SK-N-SH treated with all-trans-retinoic acid at 6 μM for 48 hours (cell line): ENCODE data around the gene ARHGAP45.

Experiments
- ARNTL ChIP-seq: fragments of 450-650 bp; formaldehyde crosslinking; IDR thresholded peaks from 2 replicates; pipeline ENCODE4 v1.5.0; 2020; ENCODE audit warnings: low read depth, mild to moderate bottlenecking, moderate library complexity, borderline replicate concordance
- OSR1 ChIP-seq: fragments of 250-450 bp; sonication (Bioruptor Pico); IDR thresholded peaks from 2 replicates; pipeline ENCODE4 v1.8.0; 2022; ENCODE audit warnings: moderate library complexity, mild to moderate bottlenecking, inconsistent platforms
- PATZ1 ChIP-seq: fragments of 250-450 bp; sonication (Bioruptor Pico); IDR thresholded peaks from 2 replicates; pipeline ENCODE4 v1.8.0; 2020; ENCODE audit warnings: mild to moderate bottlenecking, moderate library complexity, borderline replicate concordance
- PPARA ChIP-seq: fragments of 250-450 bp; sonication (Bioruptor Pico); IDR thresholded peaks from 2 replicates; pipeline ENCODE4 v1.5.0; 2020; ENCODE audit warnings: mild to moderate bottlenecking, borderline replicate concordance
- SNAI2 ChIP-seq: fragments of 250-450 bp; sonication (Bioruptor Pico); IDR thresholded peaks from 2 replicates; pipeline ENCODE4 v1.5.0; 2020; ENCODE audit warnings: mild to moderate bottlenecking, moderate library complexity
- TOX ChIP-seq: fragments of 250-450 bp; sonication (Bioruptor Pico); IDR thresholded peaks from 2 replicates; pipeline ENCODE4 v1.8.0; 2021; ENCODE audit warnings: mild to moderate bottlenecking, moderate library complexity, borderline replicate concordance
- ZFP3 ChIP-seq: fragments of 250-450 bp; sonication (Bioruptor Pico); IDR thresholded peaks from 2 replicates; pipeline ENCODE4 v1.5.0; 2020; ENCODE audit warnings: mild to moderate bottlenecking, moderate library complexity
- ZNF70 ChIP-seq: fragments of 450-650 bp; formaldehyde crosslinking; IDR thresholded peaks from 2 replicates; pipeline ENCODE4 v1.5.0; 2020; ENCODE audit warnings: mild to moderate bottlenecking, moderate library complexity
- ZNF8 ChIP-seq: fragments of 450-650 bp; formaldehyde crosslinking; IDR thresholded peaks from 2 replicates; pipeline ENCODE4 v1.5.0; 2020; ENCODE audit warnings: mild to moderate bottlenecking, moderate library complexity

- TF ChIP-seq PATZ1 (CRISPR knock-in tag) = no peak
- no peak for TF ChIP-seq PPARA
- TF ChIP-seq ZFP3 = no peak
- TF ChIP-seq OSR1 (CRISPR knock-in tag) = no peak
- TF ChIP-seq TOX (CRISPR knock-in tag) = no peak
- no peak for TF ChIP-seq ZNF8 (CRISPR knock-in tag)
- TF ChIP-seq ZNF70 (CRISPR knock-in tag) = no peak
- no peak for TF ChIP-seq SNAI2 (CRISPR knock-in tag)
- TF ChIP-seq ARNTL = no peak
Observed at GRCh38 chr19:1128106-1128505, 61.1 kb downstream of the ARHGAP45 start.
